HFF-Myc (cell line): Measurements from ENCODE around the gene ERG28.

Experiments used
- DNase-seq: peaks from one replicate; pipeline ENCODE4 v3.0.0-alpha.2; 2011; ENCODE audit warnings: low read depth; ENCODE audit errors: extremely low read depth
- H3K4me3 ChIP-seq: replicated peaks from 2 replicates; pipeline ENCODE4 v1.5.1; 2011; ENCODE audit warnings: low read depth, mild to moderate bottlenecking, control low read depth, low read length
- CTCF ChIP-seq: IDR thresholded peaks from 2 replicates; pipeline ENCODE4 v1.5.1; 2012; ENCODE audit warnings: mild to moderate bottlenecking, low read depth, low read length, control low read depth; ENCODE audit errors: missing control alignments

Gene ERG28

GRCh38 chr14:75630695-75631452 is 29.8 kb downstream of the ERG28 start:
- no peak for DNase-seq
- no peak for TF ChIP-seq CTCF
- H3K4me3 ChIP-seq: no peak overlapping the region

GRCh38 chr14:75628816-75629215 is 31.9 kb downstream of the ERG28 start:
- no peak overlapping the region for H3K4me3 ChIP-seq
- no peak for DNase-seq
- no peak for TF ChIP-seq CTCF

GRCh38 chr14:75627406-75627805 is 33.3 kb downstream of the ERG28 start:
- no peak for TF ChIP-seq CTCF
- no peak overlapping the region for H3K4me3 ChIP-seq
- DNase-seq: no peak

GRCh38 chr14:75626863-75627262 is 33.8 kb downstream of the ERG28 start:
- no peak overlapping the region for H3K4me3 ChIP-seq
- no peak for TF ChIP-seq CTCF

GRCh38 chr14:75626396-75626795 is 34.3 kb downstream of the ERG28 start:
- no peak for TF ChIP-seq CTCF
- DNase-seq: no peak
- H3K4me3 ChIP-seq: no peak overlapping the region

More at GRCh38 chr14:75626863-75627262, 33.8 kb downstream of the ERG28 start:
- no peak for DNase-seq

GRCh38 chr14:75625034-75625433 is 35.6 kb downstream of the ERG28 start:
- TF ChIP-seq CTCF: no peak
- no peak for DNase-seq
- no peak overlapping the region for H3K4me3 ChIP-seq

- H3K4me3 ChIP-seq: no peak overlapping the region
- TF ChIP-seq CTCF: no peak
- no peak for DNase-seq
Measured at GRCh38 chr14:75619548-75619947, 41.1 kb downstream of the ERG28 start.
